Ectodermal cell (in vitro differentiated cells): ENCODE data around the gene ROR2.
"Not testable (repeated sequence)": the region's sequence is repeated elsewhere in the genome, so short reads cannot be mapped to it uniquely, and the experiment has no call there.

Experiments
- H3K27ac ChIP-seq: 2 replicates; pipeline ENCODE4 v1.7.0; 2013; ENCODE audit warnings: mild to moderate bottlenecking, low read depth, low read length; ENCODE audit not compliant: insufficient read depth, poor library complexity, severe bottlenecking
- H3K27me3 ChIP-seq: 2 replicates; pipeline ENCODE4 v1.7.0; 2013; ENCODE audit warnings: mild to moderate bottlenecking, low read length; ENCODE audit not compliant: insufficient read depth, control insufficient read depth, poor library complexity, severe bottlenecking
- H3K36me3 ChIP-seq: one replicate; pipeline ENCODE4 v1.7.0; 2013; ENCODE audit warnings: low read length; ENCODE audit not compliant: control insufficient read depth, insufficient read depth
- H3K4me1 ChIP-seq: one replicate; pipeline ENCODE4 v1.7.0; 2013; ENCODE audit warnings: low read length; ENCODE audit not compliant: control insufficient read depth, insufficient read depth
- H3K4me3 ChIP-seq: 2 replicates; pipeline ENCODE4 v1.7.0; 2013; ENCODE audit warnings: low read depth, low read length, control low read depth; ENCODE audit not compliant: insufficient read depth
- H3K9me3 ChIP-seq: 2 replicates; pipeline ENCODE4 v1.7.0; 2013; ENCODE audit warnings: mild to moderate bottlenecking, low read length, moderate library complexity; ENCODE audit not compliant: control insufficient read depth
- WGBS, 2 experiments: methylation state at CpG; one replicate each; pipeline ENCODE4 v1.1.7; 2013; ENCODE audit warnings: missing lambda C conversion rate in 2 of 2; 5-methylcytosine and 5-hydroxymethylcytosine counted together

Gene ROR2

GRCh38 chr9:91913096-91913495, 36.9 kb downstream of the ROR2 start:
- Histone ChIP-seq H3K4me3 (no peak overlapping the region), H3K4me1 (peaks cover 8% of the 10 kb centered on the region), H3K27ac (no peak overlapping the region), H3K36me3 (no peaks in the 10 kb centered on the region), H3K9me3 (no peaks in the 10 kb centered on the region), H3K27me3 (no peaks in the 10 kb centered on the region)
- 96 to 98% methylated on average over 2 of the region's 2 CpGs for WGBS, 2 experiments

- no peaks in the 10 kb centered on the region for H3K27me3 ChIP-seq
- WGBS, 2 experiments, result 90 to 93% methylated on average over 2 of the region's 2 CpGs
- no peak overlapping the region for H3K4me3 ChIP-seq
- H3K27ac ChIP-seq, result no peak overlapping the region
- H3K36me3 ChIP-seq, result no peaks in the 10 kb centered on the region
- peaks cover 21% of the 10 kb centered on the region for H3K4me1 ChIP-seq
- no peaks in the 10 kb centered on the region for H3K9me3 ChIP-seq
Measured at GRCh38 chr9:91911657-91912056, 38.4 kb downstream of the ROR2 start.

GRCh38 chr9:91909256-91909655, 40.8 kb downstream of the ROR2 start:
- not testable (repeated sequence) for H3K27me3 ChIP-seq, H3K9me3 ChIP-seq, H3K4me3 ChIP-seq, H3K27ac ChIP-seq, H3K36me3 ChIP-seq
- peaks cover 19% of the 10 kb centered on the region for H3K4me1 ChIP-seq
- 84 to 91% methylated on average over 3 of the region's 3 CpGs for WGBS, 2 experiments

- H3K4me1 ChIP-seq, result peaks cover 24% of the 10 kb centered on the region
- H3K9me3 ChIP-seq, result no peaks in the 10 kb centered on the region
- no peaks in the 10 kb centered on the region for H3K27me3 ChIP-seq
- no peak overlapping the region for H3K27ac ChIP-seq
- H3K36me3 ChIP-seq, result no peaks in the 10 kb centered on the region
- WGBS, 2 experiments, result 90 to 95% methylated on average over 4 of the region's 4 CpGs
- no peak overlapping the region for H3K4me3 ChIP-seq
Measured at GRCh38 chr9:91908746-91909145, 41.3 kb downstream of the ROR2 start.

- Histone ChIP-seq H3K27me3 (no peaks in the 10 kb centered on the region), H3K4me3 (no peak overlapping the region), H3K36me3 (no peaks in the 10 kb centered on the region), H3K27ac (no peak overlapping the region), H3K9me3 (no peaks in the 10 kb centered on the region), H3K4me1 (peaks cover 29% of the 10 kb centered on the region)
- WGBS, 2 experiments, result 71 to 100% methylated on average over 1 of the region's 2 CpGs
Measured at GRCh38 chr9:91908293-91908623, 41.8 kb downstream of the ROR2 start.

GRCh38 chr9:91907484-91908292, 42.3 kb downstream of the ROR2 start:
- no peak overlapping the region for H3K27ac ChIP-seq
- H3K27me3 ChIP-seq, result no peaks in the 10 kb centered on the region
- H3K4me1 ChIP-seq, result peaks cover 35% of the 10 kb centered on the region
- WGBS, 2 experiments, result 72 to 76% methylated on average over 8 of the region's 8 CpGs
- no peaks in the 10 kb centered on the region for H3K36me3 ChIP-seq
- no peaks in the 10 kb centered on the region for H3K9me3 ChIP-seq
- H3K4me3 ChIP-seq, result no peak overlapping the region

- Histone ChIP-seq H3K4me3 (no peak overlapping the region), H3K4me1 (peaks cover 45% of the 10 kb centered on the region), H3K27ac (no peak overlapping the region), H3K9me3 (no peaks in the 10 kb centered on the region), H3K36me3 (no peaks in the 10 kb centered on the region), H3K27me3 (no peaks in the 10 kb centered on the region)
- WGBS, 2 experiments, result 66 to 72% methylated on average over 11 of the region's 11 CpGs
Measured at GRCh38 chr9:91905991-91906469, 44.0 kb downstream of the ROR2 start.

GRCh38 chr9:91905237-91905650, 44.8 kb downstream of the ROR2 start:
- H3K4me1 ChIP-seq, result peaks cover 51% of the 10 kb centered on the region
- 91 to 93% methylated on average over 1 of the region's 1 CpG for WGBS, 2 experiments

GRCh38 chr9:91904588-91905236, 45.3 kb downstream of the ROR2 start:
- Histone ChIP-seq H3K36me3 (no peaks in the 10 kb centered on the region), H3K4me1 (peaks cover 56% of the 10 kb centered on the region), H3K4me3 (no peak overlapping the region), H3K27me3 (no peaks in the 10 kb centered on the region), H3K27ac (no peak overlapping the region), H3K9me3 (no peaks in the 10 kb centered on the region)
- WGBS, 2 experiments, result 91 to 94% methylated on average over 10 of the region's 10 CpGs

More at GRCh38 chr9:91905237-91905650, 44.8 kb downstream of the ROR2 start:
- Histone ChIP-seq H3K27ac (no peak overlapping the region), H3K9me3 (no peaks in the 10 kb centered on the region), H3K27me3 (no peaks in the 10 kb centered on the region), H3K4me3 (no peak overlapping the region), H3K36me3 (no peaks in the 10 kb centered on the region)

- no peak overlapping the region for H3K27ac ChIP-seq
- no peaks in the 10 kb centered on the region for H3K27me3 ChIP-seq
- H3K4me3 ChIP-seq, result no peak overlapping the region
- WGBS, 2 experiments, result 73 to 74% methylated on average over 12 of the region's 12 CpGs
- no peaks in the 10 kb centered on the region for H3K9me3 ChIP-seq
- H3K36me3 ChIP-seq, result no peaks in the 10 kb centered on the region
- peaks cover 70% of the 10 kb centered on the region for H3K4me1 ChIP-seq
Measured at GRCh38 chr9:91903126-91903911, 46.7 kb downstream of the ROR2 start.
